GM23338 (cell line): ENCODE data around the gene ITCH.

Experiments used
- CREB1 ChIP-seq: fragments of 250-450 bp; sonication (Bioruptor Pico); IDR thresholded peaks from 2 replicates; pipeline ENCODE4 v1.5.0; 2020; ENCODE audit warnings: low read depth, mild to moderate bottlenecking, moderate library complexity
- CTCF ChIP-seq, 2 experiments: fragments of 200-600 bp in 1 of 2; sonication (generic) in 1 of 2; conservative IDR thresholded peaks; 2 replicates each; pipeline versions ENCODE4 v1.5.1 to v1.6.1; 2016 to 2017; ENCODE audit warnings: antibody characterized with exemption in 2 of 2, low read depth in 2 of 2, mild to moderate bottlenecking in 2 of 2, moderate library complexity in 1 of 2
- ETS1 ChIP-seq: IDR thresholded peaks from 2 replicates; pipeline ENCODE4 v1.6.1; 2016; ENCODE audit warnings: antibody characterized with exemption
- EZH2 ChIP-seq: fragments of 200-600 bp; sonication (generic); IDR thresholded peaks from one replicate; pipeline ENCODE4 v1.8.0; 2017; ENCODE audit warnings: antibody characterized with exemption, mild to moderate bottlenecking, low read depth; ENCODE audit not compliant: unreplicated experiment
- EZH2phosphoT487 ChIP-seq: fragments of 200-600 bp; sonication (generic); IDR thresholded peaks from one replicate; pipeline ENCODE4 v1.8.1; 2018; ENCODE audit warnings: antibody characterized with exemption; ENCODE audit not compliant: unreplicated experiment
- JUNB ChIP-seq: IDR thresholded peaks from one replicate; pipeline ENCODE4 v1.6.1; 2016; ENCODE audit warnings: antibody characterized with exemption; ENCODE audit not compliant: unreplicated experiment
- NANOG ChIP-seq: IDR thresholded peaks from 2 replicates; pipeline ENCODE4 v1.6.1; 2016; ENCODE audit warnings: antibody characterized with exemption, borderline replicate concordance
- POLR2AphosphoS5 ChIP-seq: IDR thresholded peaks from 2 replicates; pipeline ENCODE4 v1.6.1; 2016; ENCODE audit warnings: antibody characterized with exemption, low read depth
- REST ChIP-seq: IDR thresholded peaks from one replicate; pipeline ENCODE4 v1.6.1; 2018; ENCODE audit warnings: antibody characterized with exemption; ENCODE audit not compliant: unreplicated experiment
- STAT1 ChIP-seq: IDR thresholded peaks from one replicate; pipeline ENCODE4 v1.6.1; 2016; ENCODE audit warnings: antibody characterized with exemption; ENCODE audit not compliant: unreplicated experiment
- ZNF114 ChIP-seq: fragments of 250-450 bp; sonication (Bioruptor Pico); IDR thresholded peaks from 2 replicates; pipeline ENCODE4 v1.5.0; 2020; ENCODE audit warnings: mild to moderate bottlenecking, moderate library complexity
- ZNF331 ChIP-seq: fragments of 250-450 bp; sonication (Bioruptor Pico); IDR thresholded peaks from 2 replicates; pipeline ENCODE4 v1.5.0; 2020; ENCODE audit warnings: low read depth, mild to moderate bottlenecking, moderate library complexity
- ZNF462 ChIP-seq: fragments of 250-450 bp; sonication (Bioruptor Pico); IDR thresholded peaks from 2 replicates; pipeline ENCODE4 v1.5.0; 2020; ENCODE audit warnings: mild to moderate bottlenecking, moderate library complexity

GRCh38 chr20:34363465-34364222, 571 bp downstream of the ITCH start:
- TF ChIP-seq CTCF (conservative IDR thresholded peaks at IDR 0.05; ENCODE audit: low read depth in 2 of 2) (no peak), ZNF114 (CRISPR knock-in tag) (no peak), REST (no peak), POLR2AphosphoS5 (no peak), ZNF331 (CRISPR knock-in tag) (no peak), JUNB (no peak), EZH2 (no peak), ETS1 (no peak), EZH2phosphoT487 (no peak), CREB1 (CRISPR knock-in tag) (peak; percentile 53), NANOG (no peak), STAT1 (no peak), ZNF462 (CRISPR knock-in tag) (no peak)
